NCI-H526 treated with DMSO at 0.1 percent for 48 hours (cell line): ENCODE results near the gene UCP2.
A peak's percentile ranks its signal among the peaks of the same experiment; 100 is the strongest.

Experiments
- DNase-seq: peaks from one replicate; lab custom pipeline; 2025; lab: John Stamatoyannopoulos, UW

The UCP2 gene

DNA sequence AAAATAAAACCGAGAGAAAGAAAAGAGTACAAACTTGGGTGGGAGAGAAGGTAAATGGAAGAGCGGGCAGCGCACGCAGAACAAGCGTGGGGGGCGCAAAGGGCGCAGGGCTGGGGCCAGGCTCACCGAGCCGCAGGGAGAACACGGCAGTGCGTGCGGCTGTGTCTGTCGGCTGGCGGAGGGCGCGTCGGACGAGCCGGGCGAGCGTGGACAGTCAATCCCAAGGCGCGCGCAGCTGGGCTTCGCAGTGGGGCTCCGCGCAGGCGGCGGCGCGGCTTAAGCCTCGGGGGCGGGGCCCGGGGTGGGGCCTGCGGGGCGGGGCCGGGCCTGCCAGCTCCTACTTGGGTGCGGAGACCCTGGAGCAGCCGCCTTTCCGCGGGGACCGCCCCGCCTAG lies at the start of gene UCP2:
UCP2 (minus strand) TSS at position 249 of the 395 bp plus-strand sequence. CDS start 4,465 bp downstream, outside the sequence.
- DNase-seq: peak; percentile 90

DNA sequence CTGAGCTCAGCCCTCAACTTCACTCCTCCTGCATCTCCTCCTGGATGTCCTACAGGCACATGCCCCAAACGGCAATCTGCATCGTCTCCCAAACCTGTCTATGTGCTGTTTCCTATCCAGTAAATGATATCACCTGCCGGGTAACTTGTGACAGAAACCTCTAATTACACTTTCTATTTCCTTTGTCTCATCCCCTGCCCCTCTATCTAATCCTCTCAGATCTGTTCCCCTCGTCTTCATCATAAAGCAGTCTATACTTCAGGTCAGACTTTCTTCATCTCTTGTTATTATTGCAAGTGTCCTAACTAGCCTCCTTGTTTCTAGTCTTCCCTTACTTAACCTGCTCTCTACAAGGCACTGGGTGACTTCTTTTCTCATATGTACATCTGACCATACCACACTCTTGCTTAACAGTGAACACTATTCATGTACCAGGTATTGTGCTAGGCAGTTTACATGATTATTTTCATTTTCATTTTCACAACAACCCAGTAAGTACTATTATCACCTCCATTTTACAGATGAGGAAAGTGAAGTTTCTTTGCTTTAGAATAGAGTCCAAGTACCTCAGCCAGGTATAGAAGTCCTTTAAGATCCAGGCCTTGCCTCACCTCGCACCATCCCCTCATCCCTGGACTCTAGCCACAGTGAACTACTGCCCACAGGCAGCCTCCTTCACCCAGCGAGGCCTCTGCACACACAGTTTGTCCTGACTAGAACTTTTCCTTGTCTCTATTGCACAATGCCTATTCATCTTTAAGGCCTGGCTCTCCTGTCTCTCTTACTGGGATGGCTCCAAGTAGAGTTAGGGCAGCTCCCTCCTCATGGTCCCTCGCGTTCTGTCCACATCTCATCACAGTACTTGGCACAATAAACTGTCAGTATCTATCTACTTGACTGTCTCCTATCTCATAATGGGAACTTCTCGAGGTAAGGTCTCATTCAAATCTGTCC lies 48.4 kb upstream of the UCP2 start:
- no peak for DNase-seq

DNA sequence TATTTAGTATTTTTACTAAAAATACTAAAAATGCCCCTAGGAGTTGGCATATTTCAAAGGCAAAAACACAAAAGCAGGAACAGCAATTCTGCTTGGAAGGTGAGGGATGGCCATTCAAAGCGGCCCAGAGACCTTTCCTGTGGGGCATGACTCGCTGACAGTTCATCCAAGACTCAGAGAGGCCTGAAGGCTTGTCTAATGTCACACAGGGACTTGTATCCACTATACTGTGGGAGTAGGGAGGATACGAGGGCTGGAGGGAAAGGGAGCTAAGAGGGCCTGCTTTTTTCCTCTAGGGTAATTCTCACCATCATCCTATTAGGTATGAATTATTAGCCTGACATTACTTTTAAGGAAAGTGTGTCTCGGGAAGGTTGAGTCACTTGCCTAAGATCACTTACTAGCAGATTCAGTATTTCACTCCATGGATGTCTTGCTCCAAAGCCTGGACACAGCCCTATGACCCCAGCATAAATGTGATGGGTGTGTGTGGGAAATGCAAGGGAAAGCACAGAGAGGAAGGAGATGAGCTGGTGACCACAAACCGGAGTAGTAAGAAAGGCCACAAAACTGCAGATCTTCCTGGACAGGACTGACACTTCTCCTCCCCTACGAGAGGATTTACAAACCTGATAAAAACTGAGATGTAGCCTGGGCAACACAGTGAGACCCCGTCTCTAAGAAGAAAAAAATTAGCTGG lies 43.0 kb upstream of the UCP2 start:
- DNase-seq: no peak

DNA sequence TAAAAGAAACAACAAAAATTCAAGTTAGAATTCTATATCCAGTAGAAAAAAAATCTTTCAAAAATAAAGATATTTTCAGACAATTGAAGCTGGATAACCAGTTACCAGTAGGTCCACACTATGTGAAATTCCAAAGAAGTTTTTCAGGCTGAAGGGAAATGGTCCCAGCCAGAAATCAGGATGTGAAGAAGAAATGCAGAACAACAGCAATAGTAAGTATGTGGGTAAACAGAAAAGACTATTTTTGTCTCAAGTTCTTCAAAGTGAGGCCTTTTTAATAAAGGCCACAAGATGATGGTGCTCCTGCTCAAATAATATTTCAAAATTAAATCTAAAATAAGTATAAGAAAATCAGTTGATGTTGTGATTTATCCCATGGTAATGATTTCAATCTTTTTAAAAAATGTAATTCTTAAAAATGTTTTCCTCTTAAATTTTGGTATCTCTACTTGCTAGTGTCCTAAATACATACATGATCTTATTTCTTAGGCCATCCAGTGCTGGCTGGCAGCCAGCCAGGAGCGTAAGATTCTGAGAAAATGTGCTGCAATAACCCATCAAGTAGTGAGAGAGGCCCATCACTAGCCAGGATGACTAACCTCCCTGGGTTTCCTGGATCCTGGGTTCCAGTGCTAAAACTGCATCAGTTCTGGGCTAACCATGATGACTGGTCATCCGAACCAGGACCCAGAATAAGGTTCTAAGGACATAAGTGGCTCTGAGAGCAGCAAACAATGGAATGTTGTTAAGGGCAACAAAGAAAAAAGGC lies 41.8 kb upstream of the UCP2 start:
- no peak for DNase-seq

DNA sequence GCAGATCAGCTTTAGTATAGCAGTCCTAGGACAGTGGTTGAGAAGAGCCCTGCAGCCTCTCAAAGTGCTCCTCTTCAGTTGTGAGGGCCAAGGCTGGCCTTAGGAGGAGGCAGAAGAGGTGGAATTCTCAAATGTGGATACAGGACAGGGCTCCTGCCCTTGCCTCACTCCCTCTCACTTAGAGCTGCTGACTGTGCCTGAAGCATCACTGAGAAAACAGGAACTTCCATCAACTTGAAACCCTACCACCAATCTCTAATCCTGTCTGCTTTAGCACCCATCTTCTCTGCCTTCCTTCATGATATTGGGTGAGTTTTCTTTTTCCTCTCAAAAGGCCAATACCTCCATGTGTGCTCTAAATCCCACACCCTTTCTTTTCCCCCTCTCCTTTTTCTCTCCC lies 40.6 kb upstream of the UCP2 start:
- no peak for DNase-seq

DNA sequence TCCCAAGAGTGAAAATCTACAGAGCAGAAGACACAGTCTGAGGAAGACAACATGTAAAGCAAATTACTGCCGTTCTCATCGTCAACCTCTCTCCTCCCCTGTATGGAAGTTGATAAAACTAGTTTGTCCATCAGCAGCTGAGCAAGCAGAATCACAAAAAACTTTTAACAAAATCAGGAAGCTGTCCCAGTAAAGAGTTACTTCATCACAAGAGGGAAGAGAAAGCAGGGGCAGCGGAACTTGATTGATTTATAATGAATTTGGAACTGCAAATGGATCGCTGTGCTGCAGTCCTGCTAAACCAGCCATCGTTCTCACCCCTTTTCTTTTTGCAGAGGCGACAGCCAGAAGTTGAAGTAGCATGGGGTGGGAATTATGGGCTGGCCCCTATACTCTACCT lies 39.9 kb upstream of the UCP2 start:
- DNase-seq: no peak

DNA sequence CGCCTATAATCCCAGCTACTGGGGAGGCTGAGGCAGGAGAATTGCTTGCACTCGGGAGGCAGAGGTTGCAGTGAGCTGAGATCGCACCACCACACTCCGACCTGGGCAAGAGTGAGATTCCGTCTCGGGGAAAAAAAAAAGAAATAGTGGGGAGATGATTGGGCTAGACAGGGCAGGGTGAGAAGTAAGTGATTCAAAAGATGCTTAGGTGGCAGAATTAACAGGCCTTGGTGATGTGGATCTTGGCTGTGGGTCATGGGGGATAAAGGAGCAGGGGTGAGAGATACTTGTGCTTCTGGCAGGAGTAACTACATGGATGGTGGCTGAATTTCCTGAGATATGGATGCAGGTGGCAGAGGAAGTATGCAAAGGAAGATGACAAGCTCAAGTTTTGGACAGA lies 39.4 kb upstream of the UCP2 start:
- DNase-seq: no peak

DNA sequence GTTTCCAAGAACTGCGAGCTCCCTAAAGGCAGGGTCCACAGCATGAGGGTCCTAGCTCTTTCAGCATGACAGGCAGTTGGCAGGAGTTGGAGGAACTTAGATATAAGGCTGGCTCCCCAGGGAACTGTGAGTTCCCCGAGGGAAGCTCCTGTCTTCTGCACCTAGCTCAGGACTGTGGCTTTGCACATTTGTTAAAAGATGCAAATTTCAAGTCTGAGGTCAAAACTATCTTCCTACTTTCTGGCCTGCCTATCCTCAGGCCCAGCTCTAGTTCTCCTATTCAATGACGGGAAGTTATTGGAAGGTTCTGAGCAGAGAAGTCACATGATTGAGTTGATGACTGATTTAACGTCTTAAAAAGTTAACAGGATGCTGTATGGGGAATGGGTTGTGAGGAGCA lies 37.9 kb upstream of the UCP2 start:
- DNase-seq: peak; percentile 44

GRCh38 chr11:74019860-74020259 lies 37.2 kb upstream of the UCP2 start:
- no peak for DNase-seq

DNA sequence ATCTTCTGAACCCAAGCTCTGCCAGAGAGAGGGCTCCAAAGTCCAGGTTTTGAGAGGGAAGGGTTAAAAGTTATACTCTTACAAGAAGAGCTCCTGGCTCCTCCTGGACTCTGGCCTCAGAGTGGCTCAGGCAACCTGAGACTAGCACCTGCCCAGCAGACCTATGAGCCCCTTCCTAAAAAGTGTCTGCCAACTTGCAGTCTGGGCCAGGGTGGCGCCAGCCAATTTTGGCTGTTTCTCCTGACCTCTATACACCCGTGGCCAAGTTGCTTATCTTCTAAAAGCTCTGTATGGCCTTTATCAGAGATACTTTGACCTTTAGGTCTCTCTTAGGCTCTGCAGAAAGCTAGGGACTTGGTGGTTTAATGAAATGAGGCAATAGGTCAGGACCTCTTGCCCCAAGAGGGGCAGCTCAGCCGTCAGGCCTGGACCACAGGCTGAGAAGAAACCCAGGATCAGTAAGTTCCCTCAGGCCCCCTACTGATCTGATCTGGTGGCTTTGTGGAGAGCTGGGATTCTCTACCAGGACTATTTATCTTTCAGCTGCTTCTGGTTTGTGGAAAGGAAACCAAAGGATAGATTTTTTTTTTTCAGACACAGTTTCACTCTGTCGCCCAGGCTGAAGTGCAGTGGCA lies 36.6 kb upstream of the UCP2 start:
- DNase-seq: no peak

DNA sequence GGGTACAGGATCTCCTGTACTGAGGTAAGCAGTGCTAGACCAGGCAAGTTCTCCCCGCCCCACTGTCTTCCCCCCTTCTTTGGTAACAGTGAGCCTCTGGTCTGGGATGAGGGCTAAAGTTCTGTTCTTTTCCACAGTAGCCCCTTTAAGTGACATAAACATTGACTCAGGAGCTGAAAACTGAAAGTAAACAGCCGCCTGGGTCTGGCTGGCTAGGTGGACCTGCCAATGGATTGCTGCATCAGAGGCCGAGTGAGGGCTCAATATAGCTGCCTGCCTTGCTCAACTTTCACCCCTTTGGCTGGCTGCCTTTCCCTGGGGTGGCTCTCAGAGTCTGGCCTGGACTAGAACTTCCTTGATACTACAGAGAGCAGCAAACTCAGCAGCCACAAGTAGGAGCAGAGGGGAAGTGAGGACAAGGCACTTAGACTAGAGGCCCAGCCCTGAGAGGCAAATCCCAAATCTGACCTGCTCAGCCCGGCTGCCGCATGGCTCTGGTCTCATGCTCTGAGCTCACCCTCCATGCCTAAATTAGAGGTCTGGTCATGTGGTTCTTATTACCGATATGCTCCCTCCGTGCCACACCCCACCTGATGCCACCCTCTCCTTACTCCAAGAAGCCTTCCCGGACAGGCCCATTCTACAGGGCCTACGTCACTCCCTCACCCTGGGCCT lies 35.8 kb upstream of the UCP2 start:
- DNase-seq: no peak

DNA sequence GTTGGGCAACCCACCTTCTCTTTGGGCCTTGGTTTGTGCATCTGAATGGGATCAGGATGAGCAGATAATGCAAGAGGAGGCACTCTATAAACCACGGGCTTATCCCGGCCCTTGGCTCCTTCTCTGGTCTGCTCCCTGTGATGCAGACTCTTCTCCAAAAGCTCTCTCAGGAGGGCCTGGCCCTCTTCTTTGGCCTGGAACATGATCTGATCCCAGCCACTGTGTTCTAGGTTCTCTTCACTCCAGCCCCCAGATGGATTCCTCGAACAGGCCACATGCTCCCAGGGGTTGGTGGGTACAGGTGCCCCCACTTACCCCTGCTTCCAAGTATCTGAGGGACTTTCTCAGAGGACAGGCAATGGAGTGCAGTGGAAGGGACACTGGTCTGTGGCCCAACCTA lies 35.0 kb upstream of the UCP2 start:
- no peak for DNase-seq

- no peak for DNase-seq
Observed at GRCh38 chr11:74015919-74016684, 33.5 kb upstream of the UCP2 start.

- no peak for DNase-seq
Observed at GRCh38 chr11:74014880-74015279, 32.2 kb upstream of the UCP2 start.

- DNase-seq: no peak
Observed at GRCh38 chr11:74013141-74013540, 30.5 kb upstream of the UCP2 start.

DNA sequence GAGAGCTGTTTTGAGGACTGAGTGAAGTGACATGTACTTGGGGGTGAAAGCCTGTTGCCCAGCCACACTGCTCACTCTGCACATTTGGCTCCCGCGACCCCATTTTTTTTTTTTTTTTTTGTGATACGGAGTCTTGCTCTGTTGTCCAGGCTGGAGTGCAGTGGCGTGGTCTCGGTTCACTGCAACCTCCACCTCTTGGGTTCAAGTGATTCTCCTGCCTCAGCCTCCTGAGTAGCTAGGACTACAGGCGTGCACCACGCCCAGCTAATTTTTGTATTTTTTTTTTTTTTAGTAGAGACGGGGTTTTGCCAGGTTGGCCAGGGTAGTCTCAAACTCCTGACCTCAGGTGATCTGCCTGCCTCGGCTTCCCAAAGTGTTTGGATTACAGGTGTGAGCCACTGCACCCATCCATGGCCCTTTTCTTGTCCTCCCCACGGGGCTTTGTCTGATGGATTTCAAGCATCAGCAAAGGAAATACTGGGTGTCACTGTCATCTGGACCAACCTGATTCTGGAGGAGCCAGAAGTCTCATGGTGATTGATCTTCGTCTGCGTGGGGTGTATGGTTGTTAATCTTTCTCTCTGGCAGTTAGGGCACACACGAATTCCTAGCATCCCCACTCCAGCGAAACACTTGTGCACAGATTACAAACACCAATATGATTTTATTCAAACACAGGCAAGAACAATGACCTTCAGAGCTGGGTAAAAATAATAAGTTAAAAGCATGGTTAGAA lies 29.6 kb upstream of the UCP2 start:
- DNase-seq: no peak

- DNase-seq: no peak
Observed at GRCh38 chr11:74011360-74012073, 28.9 kb upstream of the UCP2 start.

- DNase-seq: no peak
Observed at GRCh38 chr11:74010306-74011300, 28.0 kb upstream of the UCP2 start.
